Stimulated activated CD8-positive, alpha-beta memory T cell treated with anti-CD3 and anti-CD28 coated beads, Interleukin-15, amount 100 ng/mL, for 4 hours (primary cell): Measurements from ENCODE around the gene ORMDL3.
"Not testable (repeated sequence)": the region's sequence is repeated elsewhere in the genome, so short reads cannot be mapped to it uniquely, and the experiment has no call there.

Experiments used
- DNase-seq, 2 donors: peaks; one replicate each; pipeline ENCODE4 v3.0.0-alpha.2; 2020; ENCODE audit warnings: low read depth in 2 of 2

The ORMDL3 gene

GRCh38 chr17:39924691-39925055, 2.7 kb downstream of the ORMDL3 start:
- no peak for DNase-seq

GRCh38 chr17:39923836-39924690, 3.3 kb downstream of the ORMDL3 start:
- DNase-seq, result no peak

- no peak for DNase-seq
Observed at GRCh38 chr17:39923230-39923629, 4.2 kb downstream of the ORMDL3 start.

- DNase-seq, result no peak
Observed at GRCh38 chr17:39922006-39922405, 5.4 kb downstream of the ORMDL3 start.

- DNase-seq, result no peak
Observed at GRCh38 chr17:39921323-39921722, 6.1 kb downstream of the ORMDL3 start.

GRCh38 chr17:39920218-39921210, 6.9 kb downstream of the ORMDL3 start:
- DNase-seq, result peak; percentile 34 to 44

GRCh38 chr17:39919087-39919683, 8.2 kb downstream of the ORMDL3 start:
- DNase-seq, result no peak

GRCh38 chr17:39916918-39917317, 10.5 kb downstream of the ORMDL3 start:
- no peak for DNase-seq

- no peak for DNase-seq
Observed at GRCh38 chr17:39915559-39915958, 11.8 kb downstream of the ORMDL3 start.

- DNase-seq, result no peak
Observed at GRCh38 chr17:39913989-39914388, 13.4 kb downstream of the ORMDL3 start.

- no peak for DNase-seq
Observed at GRCh38 chr17:39908789-39909352, 18.5 kb downstream of the ORMDL3 start.

GRCh38 chr17:39904990-39905288, 22.5 kb downstream of the ORMDL3 start:
- DNase-seq, result no peak

- no peak for DNase-seq
Observed at GRCh38 chr17:39903158-39903884, 24.1 kb downstream of the ORMDL3 start.

- not testable (repeated sequence) for DNase-seq
Observed at GRCh38 chr17:39902027-39902426, 25.4 kb downstream of the ORMDL3 start.

- no peak for DNase-seq
Observed at GRCh38 chr17:39899215-39899614, 28.2 kb downstream of the ORMDL3 start.

- DNase-seq, result no peak
Observed at GRCh38 chr17:39898088-39898487, 29.3 kb downstream of the ORMDL3 start.

- DNase-seq, result no peak
Observed at GRCh38 chr17:39894681-39895376, 32.6 kb downstream of the ORMDL3 start.

- no peak for DNase-seq
Observed at GRCh38 chr17:39889200-39889599, 38.2 kb downstream of the ORMDL3 start.

GRCh38 chr17:39887078-39887477, 40.3 kb downstream of the ORMDL3 start:
- DNase-seq, result no peak

- not testable (repeated sequence) for DNase-seq
Observed at GRCh38 chr17:39886102-39886501, 41.3 kb downstream of the ORMDL3 start.

- DNase-seq, result no peak
Observed at GRCh38 chr17:39872751-39873150, 54.6 kb downstream of the ORMDL3 start.
